Tibial nerve (tissue), 4 donors: ENCODE measurements around the gene NOC2L. TPM values are rescaled to one million over a fixed set of nuclear protein-coding genes. Genes with fewer than 3 reads are reported as not detected.

Experiments used
- DNase-seq, 2 donors: peaks; one replicate each; pipeline ENCODE4 v3.0.0-alpha.2; 2019; ENCODE audit warnings: low spot score in 2 of 2
- H3K27ac ChIP-seq, 4 donors: fragments of 200-600 bp; sonication (generic) in 3 of 4; one replicate each; pipeline ENCODE4 v1.5.1; 2017 to 2019; ENCODE audit warnings: mild to moderate bottlenecking in 1 of 4
- H3K27me3 ChIP-seq, 2 donors: fragments of 200-600 bp; sonication (generic) in 1 of 2; one replicate each; pipeline versions ENCODE4 v1.5.1 to v1.6.0; 2017 to 2019
- H3K36me3 ChIP-seq, 3 donors: fragments of 200-600 bp; sonication (generic); one replicate each; pipeline ENCODE4 v1.5.1; 2018 to 2019
- H3K4me1 ChIP-seq, 4 donors: fragments of 200-600 bp; sonication (generic) in 3 of 4; one replicate each; pipeline ENCODE4 v1.5.1; 2017 to 2019
- H3K4me3 ChIP-seq, 4 donors: fragments of 200-600 bp; sonication (generic) in 3 of 4; one replicate each; pipeline ENCODE4 v1.5.1; 2017 to 2019; ENCODE audit warnings: mild to moderate bottlenecking in 1 of 4, moderate library complexity in 1 of 4
- H3K9me3 ChIP-seq, 4 donors: fragments of 200-600 bp; sonication (generic) in 3 of 4; one replicate each; pipeline ENCODE4 v1.5.1; 2017 to 2019
- CTCF ChIP-seq, 5 experiments: fragments of 200-600 bp in 3 of 5; fragments of 450-650 bp in 2 of 5; sonication (generic) in 3 of 5; IDR thresholded peaks; one replicate each; pipeline ENCODE4 v1.5.1; 2016 to 2019; ENCODE audit warnings: antibody characterized with exemption in 5 of 5, mild to moderate bottlenecking in 3 of 5, moderate library complexity in 2 of 5
- EP300 ChIP-seq, 2 donors: sonication (generic); formaldehyde crosslinking; IDR thresholded peaks; one replicate each; pipeline ENCODE4 v1.6.1; 2017; ENCODE audit warnings: antibody characterized with exemption in 2 of 2, mild to moderate bottlenecking in 1 of 2
- POLR2A ChIP-seq, 2 donors: fragments of 450-650 bp; IDR thresholded peaks; one replicate each; pipeline ENCODE4 v1.6.1; 2017; ENCODE audit warnings: antibody characterized with exemption in 2 of 2, mild to moderate bottlenecking in 2 of 2, moderate library complexity in 2 of 2
- WGBS, 2 donors: methylation state at CpG; one replicate each; pipeline ENCODE4 v1.1.5; 2018; 5-methylcytosine and 5-hydroxymethylcytosine counted together
- total RNA-seq, 4 donors: library from RNA; depleted of rRNA; stranded (reverse); fragments of >200 nt; gene quantifications; one replicate each; pipeline ENCODE4 v1.1.0, GENCODE V29; 2016

The NOC2L gene
- total RNA-seq, 4 donors from 2014 or later, result 28.2 to 54.0 (median 46.4) TPM

DNA sequence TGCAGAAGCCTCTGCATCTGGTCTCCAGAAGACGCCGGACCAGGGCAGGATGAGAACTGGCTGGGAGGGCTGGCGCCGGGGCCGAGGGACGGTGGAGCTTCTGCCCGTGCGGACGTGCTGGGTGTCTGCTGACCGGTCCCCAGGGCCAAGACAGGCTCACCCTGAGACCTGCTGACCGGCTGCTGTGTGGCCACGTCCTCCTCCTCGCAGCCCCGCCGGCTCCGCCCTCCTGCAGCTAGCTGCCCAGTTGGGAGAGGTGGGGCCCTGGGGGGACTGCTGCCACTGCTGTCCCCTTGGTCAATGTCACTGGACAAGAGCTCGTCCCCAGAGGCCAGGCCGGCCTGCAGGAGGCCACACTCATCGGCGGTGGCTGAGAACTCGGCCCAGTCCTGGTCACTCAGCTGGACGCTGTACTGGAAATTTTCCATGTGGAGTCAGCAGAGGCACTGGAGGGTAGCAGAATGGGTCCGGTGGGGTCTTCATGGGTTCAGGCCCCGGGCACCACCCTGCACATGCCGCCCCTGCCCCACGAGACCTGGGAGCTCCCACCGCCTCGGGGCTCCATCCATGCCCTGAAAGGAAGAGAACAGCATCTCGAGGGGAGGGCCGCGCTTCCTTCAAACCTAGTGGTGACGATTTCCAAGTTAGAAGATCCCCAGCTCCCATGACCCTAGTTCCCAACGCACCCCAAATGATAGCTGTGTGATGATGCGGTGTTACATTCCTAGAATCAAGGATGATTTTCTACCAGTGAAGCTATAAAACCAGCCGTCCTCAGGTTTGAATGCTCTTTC is 21.7 kb upstream of the NOC2L start:
- Histone ChIP-seq H3K4me3 (no peak overlapping the region), H3K27ac (no peak overlapping the region), H3K9me3 (no peaks in the 10 kb centered on the region), H3K27me3 (peaks cover 0 to 29% of the 10 kb centered on the region in 2 donors), H3K36me3 (no peaks in the 10 kb centered on the region), H3K4me1 (peaks cover 0 to 14% (median 2%) of the 10 kb centered on the region in 4 donors)
- no peak for DNase-seq
- TF ChIP-seq POLR2A (IDR thresholded peaks at IDR 0.05) (no peak), CTCF (IDR thresholded peaks at IDR 0.05) (no peak)
- 54 to 58% methylated on average over 35 of the region's 35 CpGs for WGBS, 2 donors

DNA sequence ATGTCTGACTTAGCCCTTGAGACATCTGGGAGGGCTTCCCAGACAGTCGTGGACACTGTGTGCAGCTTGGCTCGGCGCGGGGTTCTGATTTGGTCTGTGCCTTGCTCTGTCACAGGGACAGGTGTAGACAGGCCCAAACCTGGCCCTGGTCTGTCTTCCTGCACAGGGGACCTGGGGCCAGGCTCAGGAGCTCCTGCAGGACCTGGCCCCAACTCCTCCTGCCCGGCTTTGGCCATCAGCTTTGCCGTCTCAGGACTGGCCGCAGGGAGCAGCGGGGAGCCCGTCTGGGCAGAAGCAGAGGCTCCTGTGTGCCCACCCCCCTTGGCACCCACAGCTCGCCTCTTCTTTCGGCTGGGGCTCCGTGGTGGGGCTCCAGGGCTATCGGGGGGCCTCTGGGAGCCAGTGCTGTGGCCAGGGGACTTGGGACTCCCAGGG is 21.1 kb upstream of the NOC2L start:
- TF ChIP-seq POLR2A (IDR thresholded peaks at IDR 0.05), result no peak
- TF ChIP-seq EP300 (IDR thresholded peaks at IDR 0.05), result no peak
- TF ChIP-seq CTCF (IDR thresholded peaks at IDR 0.05), result no peak
- H3K4me1 ChIP-seq, result peaks cover 0 to 16% (median 2%) of the 10 kb centered on the region in 4 donors
- H3K36me3 ChIP-seq, result no peaks in the 10 kb centered on the region
- 52 to 62% methylated on average over 6 to 8 of the region's 13 CpGs for WGBS, 2 donors
- H3K9me3 ChIP-seq, result no peaks in the 10 kb centered on the region
- no peak for DNase-seq
- H3K27ac ChIP-seq, result no peak overlapping the region
- H3K4me3 ChIP-seq, result no peak overlapping the region
- peaks cover 0 to 36% of the 10 kb centered on the region in 2 donors for H3K27me3 ChIP-seq

GRCh38 chr1:979744-980072 is 20.7 kb upstream of the NOC2L start:
- H3K4me3 ChIP-seq, result no peak overlapping the region
- H3K27me3 ChIP-seq, result peaks cover 0 to 40% of the 10 kb centered on the region in 2 donors
- H3K27ac ChIP-seq, result no peak overlapping the region
- no peaks in the 10 kb centered on the region for H3K9me3 ChIP-seq
- peaks cover 0 to 16% (median 2%) of the 10 kb centered on the region in 4 donors for H3K4me1 ChIP-seq
- H3K36me3 ChIP-seq, result no peaks in the 10 kb centered on the region
- no peak for DNase-seq
- TF ChIP-seq EP300 (IDR thresholded peaks at IDR 0.05) (no peak), POLR2A (IDR thresholded peaks at IDR 0.05) (no peak), CTCF (IDR thresholded peaks at IDR 0.05) (no peak)
- 82 to 94% methylated on average over 2 to 9 of the region's 9 CpGs for WGBS, 2 donors

DNA sequence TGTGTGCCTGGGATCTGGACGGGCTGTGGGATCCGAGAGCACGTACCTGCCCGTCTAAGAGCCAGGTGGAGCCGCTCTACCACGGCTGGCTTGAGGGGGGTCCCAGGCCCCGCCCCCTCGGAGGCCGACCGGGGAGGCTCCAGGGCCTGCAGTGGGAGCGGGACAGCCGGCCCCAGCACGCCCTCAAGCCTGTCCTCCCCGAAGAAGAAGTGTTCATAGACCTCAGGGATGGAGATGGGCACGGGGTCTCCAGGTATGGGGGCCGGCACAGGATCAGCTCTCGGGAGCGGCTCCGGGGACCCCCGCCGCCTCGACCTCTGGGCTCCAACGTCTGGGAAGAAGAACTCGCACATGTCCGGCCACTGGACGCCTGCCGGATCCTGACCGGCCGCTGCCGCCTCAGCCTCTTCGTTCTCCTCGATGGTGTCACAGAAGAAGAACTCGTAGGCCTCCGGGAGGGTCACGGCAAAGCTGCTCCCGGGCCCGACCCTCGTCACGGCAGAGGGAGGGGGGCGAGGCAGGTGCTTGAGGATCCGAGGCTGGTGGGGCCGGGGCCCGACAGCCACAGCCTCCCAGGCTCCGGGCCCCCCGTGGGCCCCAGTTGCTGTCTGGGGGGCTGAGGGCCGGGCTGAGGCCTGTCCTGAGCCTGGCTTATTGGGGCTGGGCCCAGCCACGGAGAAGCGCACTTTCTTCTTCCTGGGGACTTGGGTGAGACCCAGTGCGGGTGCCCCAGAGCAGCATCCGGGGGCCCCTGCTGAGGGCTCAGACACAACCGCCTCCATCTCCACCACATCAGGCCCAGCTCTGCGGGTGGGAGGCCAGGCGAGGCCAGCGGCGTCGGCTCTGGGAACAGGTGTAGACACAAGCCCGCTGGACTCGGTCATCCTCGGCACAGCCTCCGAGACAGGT is 20.0 kb upstream of the NOC2L start:
- H3K4me3 ChIP-seq, result no peak overlapping the region
- no peaks in the 10 kb centered on the region for H3K9me3 ChIP-seq
- WGBS, 2 donors, result 83 to 87% methylated on average over 30 to 57 of the region's 60 CpGs
- peaks cover 0 to 12% (median under 1%) of the 10 kb centered on the region in 4 donors for H3K4me1 ChIP-seq
- H3K27me3 ChIP-seq, result peaks cover 0 to 45% of the 10 kb centered on the region in 2 donors
- TF ChIP-seq POLR2A (IDR thresholded peaks at IDR 0.05) (no peak), CTCF (IDR thresholded peaks at IDR 0.05) (no peak), EP300 (IDR thresholded peaks at IDR 0.05) (no peak)
- DNase-seq, result no peak
- no peak overlapping the region for H3K27ac ChIP-seq
- no peaks in the 10 kb centered on the region for H3K36me3 ChIP-seq
